ENCODE results near the gene RDH16. TPM values are rescaled to one million over a fixed set of nuclear protein-coding genes. Genes with fewer than 3 reads are reported as not detected.
A peak's percentile ranks its signal among the peaks of the same experiment; 100 is the strongest.

RDH16 gene
- polyA plus RNA-seq, 2 of the 4 experiments (the other 2 are of a cell fraction): 0.06 to 0.21 TPM

- Histone ChIP-seq H3K4me1 (peaks cover 17% of the 10 kb centered on the region), H3K9me3 (no peaks in the 10 kb centered on the region), H3K4me2 (0 out of 3 replicates have a peak overlapping the region, but pooled peaks have one; percentile 10), H3K4me3 (no peak overlapping the region), H3K27ac (peak overlapping the region; percentile 16 to 37; a peak in 1 of 6 replicates)
- FAIRE-seq (no peak), DNase-seq (ENCODE audit: low read depth in 1 of 2, low spot score in 1 of 2) (peak in 1 of 2 experiments; percentile 55), ATAC-seq (peak in 1 of 2 experiments; percentile 39; a peak in 1 of 6 replicates)
- ChIA-PET POLR2A (no interaction called here), CTCF (interaction anchor here (1.0 to 1.2 kb wide), 2 partner anchors 16 to 92 kb away, joined by 3 read pairs; no protein-coding TSS in a partner anchor)
- WGBS (ENCODE audit: missing lambda C conversion rate): 84% methylated on average over 2 of the region's 2 CpGs
- TF ChIP-seq FOSL2 (IDR thresholded peaks at IDR 0.05): no peak
- no peak for TF ChIP-seq FOSL2 (CRISPR knock-in tag; IDR thresholded peaks at IDR 0.05)
- TF ChIP-seq RFX5 (IDR thresholded peaks at IDR 0.05): no peak
- no peak for TF ChIP-seq ZC3H11A (IDR thresholded peaks at IDR 0.05)
- TF ChIP-seq BHLHE40 (IDR thresholded peaks at IDR 0.05; ENCODE audit: low read depth, low read length): no peak
- no peak for TF ChIP-seq ZSCAN20 (CRISPR knock-in tag; IDR thresholded peaks at IDR 0.05)
- no peak for TF ChIP-seq KDM5A (IDR thresholded peaks at IDR 0.05)
- no peak for TF ChIP-seq HEYL (CRISPR knock-in tag; IDR thresholded peaks at IDR 0.05)
- TF ChIP-seq CEBPB (IDR thresholded peaks at IDR 0.05): no peak
- TF ChIP-seq ELK1 (IDR thresholded peaks at IDR 0.05; ENCODE audit: low read depth, low read length): no peak
- no peak for TF ChIP-seq ESRRA (IDR thresholded peaks at IDR 0.05; ENCODE audit: borderline replicate concordance, low read length)
- no peak for TF ChIP-seq FOXS1 (CRISPR knock-in tag; IDR thresholded peaks at IDR 0.05)
Measured at GRCh38 chr12:56931474-56931978, 25.9 kb downstream of the RDH16 start.

DNA sequence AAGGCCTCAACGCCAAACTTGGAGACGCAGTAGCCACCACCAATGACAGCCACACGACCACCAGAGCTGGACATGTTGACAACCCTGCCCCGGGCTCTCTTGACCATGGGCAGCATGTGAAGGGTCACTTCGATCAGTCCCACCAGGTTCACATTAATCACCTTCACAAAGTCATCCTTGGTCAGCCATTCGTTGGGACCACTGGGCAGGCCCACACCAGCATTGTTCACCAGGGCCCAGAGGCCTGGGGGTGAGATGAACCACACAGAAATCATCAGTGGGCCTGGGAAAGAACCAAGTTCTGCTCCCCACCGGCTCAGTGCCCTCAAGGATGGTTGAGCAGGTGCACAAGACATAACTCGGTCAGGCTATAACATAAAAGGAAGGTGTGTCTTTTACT lies 27.2 kb downstream of the RDH16 start:
- TF ChIP-seq RFX5 (IDR thresholded peaks at IDR 0.05) (no peak), BHLHE40 (IDR thresholded peaks at IDR 0.05; ENCODE audit: low read depth, low read length) (no peak), EP300 (IDR thresholded peaks at IDR 0.05) (no peak), RCOR1 (IDR thresholded peaks at IDR 0.05; ENCODE audit: low read depth, low read length) (no peak), NR3C1 (IDR thresholded peaks at IDR 0.05) (no peak), HOXB5 (CRISPR knock-in tag; IDR thresholded peaks at IDR 0.05) (no peak)
- no peaks in the 10 kb centered on the region for H3K9me3 ChIP-seq
- no peak for FAIRE-seq
- H3K4me1 ChIP-seq: peaks cover 14% of the 10 kb centered on the region
- H3K4me3 ChIP-seq: no peak overlapping the region
- no peak overlapping the region for H3K27ac ChIP-seq
- 69% methylated on average over 8 of the region's 8 CpGs for WGBS (ENCODE audit: missing lambda C conversion rate)
- no peak overlapping the region for H3K4me2 ChIP-seq
- ATAC-seq: no peak
- ChIA-PET POLR2A (no interaction called here), CTCF (no interaction called here)
- no peak for DNase-seq (ENCODE audit: low read depth in 1 of 2, low spot score in 1 of 2)

GRCh38 chr12:56929780-56930179 lies 27.6 kb downstream of the RDH16 start:
- TF ChIP-seq MAZ (IDR thresholded peaks at IDR 0.05; ENCODE audit: borderline replicate concordance, low read depth, low read length) (no peak), FOSB (CRISPR knock-in tag; IDR thresholded peaks at IDR 0.05) (no peak), SMC3 (IDR thresholded peaks at IDR 0.05) (no peak), ZC3H11A (IDR thresholded peaks at IDR 0.05) (no peak), MYC (IDR thresholded peaks at IDR 0.05; ENCODE audit: borderline replicate concordance, low read length) (no peak), NPAS2 (CRISPR knock-in tag; IDR thresholded peaks at IDR 0.05; ENCODE audit: borderline replicate concordance) (no peak)
- Histone ChIP-seq H3K9me3 (no peaks in the 10 kb centered on the region), H3K4me3 (no peak overlapping the region), H3K4me1 (peaks cover 9% of the 10 kb centered on the region), H3K27ac (no peak overlapping the region), H3K4me2 (no peak overlapping the region)
- no peak for ATAC-seq
- ChIA-PET CTCF (no interaction called here), POLR2A (no interaction called here)
- DNase-seq (ENCODE audit: low read depth in 1 of 2, low spot score in 1 of 2): no peak
- no peak for FAIRE-seq
- WGBS (ENCODE audit: missing lambda C conversion rate): 88% methylated on average over 4 of the region's 4 CpGs

- 88% methylated on average over 3 of the region's 3 CpGs for WGBS (ENCODE audit: missing lambda C conversion rate)
- no peak for TF ChIP-seq JUN (IDR thresholded peaks at IDR 0.05)
- no peak for TF ChIP-seq ZFP36 (IDR thresholded peaks at IDR 0.05; ENCODE audit: borderline replicate concordance, partially characterized antibody)
- no peak for TF ChIP-seq ZC3H11A (IDR thresholded peaks at IDR 0.05)
- no peak for TF ChIP-seq RARB (CRISPR knock-in tag; IDR thresholded peaks at IDR 0.05)
- TF ChIP-seq HDAC2 (IDR thresholded peaks at IDR 0.05): no peak
- no peak for DNase-seq (ENCODE audit: low read depth in 1 of 2, low spot score in 1 of 2)
- H3K4me1 ChIP-seq: peaks cover 7% of the 10 kb centered on the region; the same call in 2 of the 3 replicates
- ATAC-seq: no peak
- POLR2A ChIA-PET: no interaction called here
- H3K27ac ChIP-seq: no peak overlapping the region
- H3K4me2 ChIP-seq: no peak overlapping the region
- no peak overlapping the region for H3K4me3 ChIP-seq
- no peaks in the 10 kb centered on the region for H3K9me3 ChIP-seq
- no peak for FAIRE-seq
- CTCF ChIA-PET: interaction anchor here (0.6 to 2.0 kb wide), 6 partner anchors 11 to 534 kb away, joined by 3 to 6 read pairs (median 4); no protein-coding TSS in a partner anchor
Measured at GRCh38 chr12:56928262-56928661, 29.1 kb downstream of the RDH16 start.

Measured in A549 (cell line).